Keratinocyte (primary cell): ENCODE data around the gene RAI1.

Experiments
- CTCF ChIP-seq, 3 experiments: IDR thresholded peaks in 1 of 3; conservative IDR thresholded peaks in 1 of 3; optimal IDR thresholded peaks in 1 of 3; 2 replicates in 2 of 3; 3 replicates in 1 of 3; pipeline versions ENCODE3 to v1.5.1; 2011; ENCODE audit warnings: low read length in 3 of 3, mild to moderate bottlenecking in 3 of 3, moderate library complexity in 2 of 3, control low read depth in 1 of 3, inconsistent platforms in 1 of 3; ENCODE audit not compliant: insufficient read depth in 2 of 3; ENCODE audit errors: extremely low read depth in 1 of 3
- EZH2 ChIP-seq: IDR thresholded peaks from one replicate; pipeline ENCODE4 v1.6.1; 2012; ENCODE audit warnings: inconsistent platforms, mild to moderate bottlenecking, low read length, moderate library complexity

GRCh38 chr17:17801800-17802481 lies 120.7 kb downstream of the RAI1 start:
- no peak for TF ChIP-seq CTCF (optimal IDR thresholded peaks at IDR 0.05 in 1 of 3, IDR thresholded peaks at IDR 0.05 in 1 of 3, conservative IDR thresholded peaks at IDR 0.05 in 1 of 3; ENCODE audit: extremely low read depth in 1 of 3, insufficient read depth in 2 of 3, low read length in 3 of 3)
- TF ChIP-seq EZH2 = no peak
